Measurements from ENCODE around the gene SEMA4G. TPM values are rescaled to one million over a fixed set of nuclear protein-coding genes. Genes with fewer than 3 reads are reported as not detected.

SEMA4G gene
- total and polyA plus RNA-seq, 2 of the 13 experiments (the other 11 are each of a cell fraction or from before 2014, with no cell fraction given), result 46.2 to 207 TPM

DNA sequence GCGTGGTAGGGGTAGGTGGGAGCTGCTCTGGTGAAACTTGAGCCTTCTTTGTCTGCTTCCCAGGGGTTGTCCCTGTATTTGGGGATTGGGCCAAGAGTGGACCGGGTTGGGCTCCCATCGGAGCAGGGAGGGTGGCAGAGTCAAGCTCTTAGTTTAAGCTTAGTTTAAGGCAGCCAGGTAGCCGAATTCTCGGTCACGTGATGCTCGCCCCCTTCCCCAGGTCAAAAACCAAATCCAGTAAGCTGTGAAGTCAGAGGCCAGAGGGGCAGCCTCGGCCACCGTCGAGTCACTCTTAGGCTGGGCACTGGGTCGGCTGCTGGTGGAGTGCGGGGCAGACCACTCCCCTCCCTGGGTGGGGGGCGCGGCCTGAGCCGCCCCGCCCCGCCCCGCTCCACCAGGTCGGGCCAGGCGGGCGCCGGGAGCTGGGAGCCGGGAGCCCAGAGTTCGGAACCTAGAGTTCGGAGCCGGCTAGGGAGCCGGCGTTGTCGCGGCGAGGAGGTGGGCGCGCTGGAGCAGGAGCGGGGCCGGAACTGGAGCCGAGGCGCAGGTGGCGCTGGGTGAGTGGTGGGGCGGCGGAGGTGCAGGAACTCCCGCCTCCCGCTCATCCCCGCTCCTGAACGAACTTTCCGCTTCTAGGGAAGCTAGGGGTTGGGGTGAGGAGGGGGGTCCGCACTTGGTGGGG lies 27.5 kb downstream of the SEMA4G start (continued):
- TF ChIP-seq REPIN1 (CRISPR knock-in tag; IDR thresholded peaks at IDR 0.05; ENCODE audit: borderline replicate concordance, low read depth) (no peak), RARA (CRISPR knock-in tag; IDR thresholded peaks at IDR 0.05) (no peak), ZIK1 (CRISPR knock-in tag; IDR thresholded peaks at IDR 0.05; ENCODE audit: borderline replicate concordance, low read depth) (0 out of 2 replicates have a peak, but pooled peaks have one; percentile 13), SP4 (CRISPR knock-in tag; IDR thresholded peaks at IDR 0.05) (0 out of 2 replicates have a peak, but pooled peaks have one; percentile 44), MED1 (CRISPR knock-in tag; IDR thresholded peaks at IDR 0.05) (no peak), RAD51 (IDR thresholded peaks at IDR 0.05; ENCODE audit: borderline replicate concordance) (peak; percentile 69; the same call in 1 of the 2 replicates), EZH2 (conservative IDR thresholded peaks at IDR 0.05; ENCODE audit: low read depth, low read length) (no peak), ZMYM4 (CRISPR knock-in tag; IDR thresholded peaks at IDR 0.05) (no peak), IRF2 (CRISPR knock-in tag; IDR thresholded peaks at IDR 0.05) (no peak), ZNF468 (CRISPR knock-in tag; IDR thresholded peaks at IDR 0.05) (0 out of 2 replicates have a peak, but pooled peaks have one; percentile 59)
- TF ChIP-seq, protein P1, sequence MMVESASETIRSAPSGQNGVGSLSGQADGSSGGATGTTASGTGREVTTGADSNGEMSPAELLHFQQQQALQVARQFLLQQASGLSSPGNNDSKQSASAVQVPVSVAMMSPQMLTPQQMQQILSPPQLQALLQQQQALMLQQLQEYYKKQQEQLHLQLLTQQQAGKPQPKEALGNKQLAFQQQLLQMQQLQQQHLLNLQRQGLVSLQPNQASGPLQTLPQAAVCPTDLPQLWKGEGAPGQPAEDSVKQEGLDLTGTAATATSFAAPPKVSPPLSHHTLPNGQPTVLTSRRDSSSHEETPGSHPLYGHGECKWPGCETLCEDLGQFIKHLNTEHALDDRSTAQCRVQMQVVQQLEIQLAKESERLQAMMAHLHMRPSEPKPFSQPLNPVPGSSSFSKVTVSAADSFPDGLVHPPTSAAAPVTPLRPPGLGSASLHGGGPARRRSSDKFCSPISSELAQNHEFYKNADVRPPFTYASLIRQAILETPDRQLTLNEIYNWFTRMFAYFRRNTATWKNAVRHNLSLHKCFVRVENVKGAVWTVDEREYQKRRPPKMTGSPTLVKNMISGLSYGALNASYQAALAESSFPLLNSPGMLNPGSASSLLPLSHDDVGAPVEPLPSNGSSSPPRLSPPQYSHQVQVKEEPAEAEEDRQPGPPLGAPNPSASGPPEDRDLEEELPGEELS (CRISPR knock-in tag; IDR thresholded peaks at IDR 0.05), result no peak
- TF ChIP-seq, protein P2, sequence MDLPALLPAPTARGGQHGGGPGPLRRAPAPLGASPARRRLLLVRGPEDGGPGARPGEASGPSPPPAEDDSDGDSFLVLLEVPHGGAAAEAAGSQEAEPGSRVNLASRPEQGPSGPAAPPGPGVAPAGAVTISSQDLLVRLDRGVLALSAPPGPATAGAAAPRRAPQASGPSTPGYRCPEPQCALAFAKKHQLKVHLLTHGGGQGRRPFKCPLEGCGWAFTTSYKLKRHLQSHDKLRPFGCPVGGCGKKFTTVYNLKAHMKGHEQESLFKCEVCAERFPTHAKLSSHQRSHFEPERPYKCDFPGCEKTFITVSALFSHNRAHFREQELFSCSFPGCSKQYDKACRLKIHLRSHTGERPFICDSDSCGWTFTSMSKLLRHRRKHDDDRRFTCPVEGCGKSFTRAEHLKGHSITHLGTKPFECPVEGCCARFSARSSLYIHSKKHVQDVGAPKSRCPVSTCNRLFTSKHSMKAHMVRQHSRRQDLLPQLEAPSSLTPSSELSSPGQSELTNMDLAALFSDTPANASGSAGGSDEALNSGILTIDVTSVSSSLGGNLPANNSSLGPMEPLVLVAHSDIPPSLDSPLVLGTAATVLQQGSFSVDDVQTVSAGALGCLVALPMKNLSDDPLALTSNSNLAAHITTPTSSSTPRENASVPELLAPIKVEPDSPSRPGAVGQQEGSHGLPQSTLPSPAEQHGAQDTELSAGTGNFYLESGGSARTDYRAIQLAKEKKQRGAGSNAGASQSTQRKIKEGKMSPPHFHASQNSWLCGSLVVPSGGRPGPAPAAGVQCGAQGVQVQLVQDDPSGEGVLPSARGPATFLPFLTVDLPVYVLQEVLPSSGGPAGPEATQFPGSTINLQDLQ (CRISPR knock-in tag; IDR thresholded peaks at IDR 0.05), result no peak
- TF ChIP-seq, protein P3, sequence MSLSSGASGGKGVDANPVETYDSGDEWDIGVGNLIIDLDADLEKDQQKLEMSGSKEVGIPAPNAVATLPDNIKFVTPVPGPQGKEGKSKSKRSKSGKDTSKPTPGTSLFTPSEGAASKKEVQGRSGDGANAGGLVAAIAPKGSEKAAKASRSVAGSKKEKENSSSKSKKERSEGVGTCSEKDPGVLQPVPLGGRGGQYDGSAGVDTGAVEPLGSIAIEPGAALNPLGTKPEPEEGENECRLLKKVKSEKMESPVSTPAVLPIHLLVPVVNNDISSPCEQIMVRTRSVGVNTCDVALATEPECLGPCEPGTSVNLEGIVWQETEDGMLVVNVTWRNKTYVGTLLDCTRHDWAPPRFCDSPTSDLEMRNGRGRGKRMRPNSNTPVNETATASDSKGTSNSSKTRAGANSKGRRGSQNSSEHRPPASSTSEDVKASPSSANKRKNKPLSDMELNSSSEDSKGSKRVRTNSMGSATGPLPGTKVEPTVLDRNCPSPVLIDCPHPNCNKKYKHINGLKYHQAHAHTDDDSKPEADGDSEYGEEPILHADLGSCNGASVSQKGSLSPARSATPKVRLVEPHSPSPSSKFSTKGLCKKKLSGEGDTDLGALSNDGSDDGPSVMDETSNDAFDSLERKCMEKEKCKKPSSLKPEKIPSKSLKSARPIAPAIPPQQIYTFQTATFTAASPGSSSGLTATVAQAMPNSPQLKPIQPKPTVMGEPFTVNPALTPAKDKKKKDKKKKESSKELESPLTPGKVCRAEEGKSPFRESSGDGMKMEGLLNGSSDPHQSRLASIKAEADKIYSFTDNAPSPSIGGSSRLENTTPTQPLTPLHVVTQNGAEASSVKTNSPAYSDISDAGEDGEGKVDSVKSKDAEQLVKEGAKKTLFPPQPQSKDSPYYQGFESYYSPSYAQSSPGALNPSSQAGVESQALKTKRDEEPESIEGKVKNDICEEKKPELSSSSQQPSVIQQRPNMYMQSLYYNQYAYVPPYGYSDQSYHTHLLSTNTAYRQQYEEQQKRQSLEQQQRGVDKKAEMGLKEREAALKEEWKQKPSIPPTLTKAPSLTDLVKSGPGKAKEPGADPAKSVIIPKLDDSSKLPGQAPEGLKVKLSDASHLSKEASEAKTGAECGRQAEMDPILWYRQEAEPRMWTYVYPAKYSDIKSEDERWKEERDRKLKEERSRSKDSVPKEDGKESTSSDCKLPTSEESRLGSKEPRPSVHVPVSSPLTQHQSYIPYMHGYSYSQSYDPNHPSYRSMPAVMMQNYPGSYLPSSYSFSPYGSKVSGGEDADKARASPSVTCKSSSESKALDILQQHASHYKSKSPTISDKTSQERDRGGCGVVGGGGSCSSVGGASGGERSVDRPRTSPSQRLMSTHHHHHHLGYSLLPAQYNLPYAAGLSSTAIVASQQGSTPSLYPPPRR (CRISPR knock-in tag; IDR thresholded peaks at IDR 0.05; ENCODE audit: borderline replicate concordance), result no peak
- TF ChIP-seq, protein P4, sequence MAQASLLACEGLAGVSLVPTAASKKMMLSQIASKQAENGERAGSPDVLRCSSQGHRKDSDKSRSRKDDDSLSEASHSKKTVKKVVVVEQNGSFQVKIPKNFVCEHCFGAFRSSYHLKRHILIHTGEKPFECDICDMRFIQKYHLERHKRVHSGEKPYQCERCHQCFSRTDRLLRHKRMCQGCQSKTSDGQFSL (CRISPR knock-in tag; IDR thresholded peaks at IDR 0.05), result no peak
- TF ChIP-seq, protein P5, sequence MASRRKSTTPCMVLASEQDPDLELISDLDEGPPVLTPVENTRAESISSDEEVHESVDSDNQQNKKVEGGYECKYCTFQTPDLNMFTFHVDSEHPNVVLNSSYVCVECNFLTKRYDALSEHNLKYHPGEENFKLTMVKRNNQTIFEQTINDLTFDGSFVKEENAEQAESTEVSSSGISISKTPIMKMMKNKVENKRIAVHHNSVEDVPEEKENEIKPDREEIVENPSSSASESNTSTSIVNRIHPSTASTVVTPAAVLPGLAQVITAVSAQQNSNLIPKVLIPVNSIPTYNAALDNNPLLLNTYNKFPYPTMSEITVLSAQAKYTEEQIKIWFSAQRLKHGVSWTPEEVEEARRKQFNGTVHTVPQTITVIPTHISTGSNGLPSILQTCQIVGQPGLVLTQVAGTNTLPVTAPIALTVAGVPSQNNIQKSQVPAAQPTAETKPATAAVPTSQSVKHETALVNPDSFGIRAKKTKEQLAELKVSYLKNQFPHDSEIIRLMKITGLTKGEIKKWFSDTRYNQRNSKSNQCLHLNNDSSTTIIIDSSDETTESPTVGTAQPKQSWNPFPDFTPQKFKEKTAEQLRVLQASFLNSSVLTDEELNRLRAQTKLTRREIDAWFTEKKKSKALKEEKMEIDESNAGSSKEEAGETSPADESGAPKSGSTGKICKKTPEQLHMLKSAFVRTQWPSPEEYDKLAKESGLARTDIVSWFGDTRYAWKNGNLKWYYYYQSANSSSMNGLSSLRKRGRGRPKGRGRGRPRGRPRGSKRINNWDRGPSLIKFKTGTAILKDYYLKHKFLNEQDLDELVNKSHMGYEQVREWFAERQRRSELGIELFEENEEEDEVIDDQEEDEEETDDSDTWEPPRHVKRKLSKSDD (CRISPR knock-in tag; IDR thresholded peaks at IDR 0.05; ENCODE audit: low read depth), result 0 out of 2 replicates have a peak, but pooled peaks have one; percentile 15
